HG03520 (cell line): ENCODE data around the gene THAP9.

Source experiments
- ATAC-seq: cut with Tn5 transposase; IDR thresholded peaks from one replicate; pipeline ENCODE4 v1.9.1; 2021; ENCODE audit warnings: mild to moderate bottlenecking, moderate library complexity; ENCODE audit not compliant: unreplicated experiment

Gene THAP9

GRCh38 chr4:82954212-82954611 is 53.7 kb downstream of the THAP9 start:
- no peak for ATAC-seq

GRCh38 chr4:82957045-82957444 is 56.5 kb downstream of the THAP9 start:
- no peak for ATAC-seq

- ATAC-seq = no peak
These were observed 65.2 kb downstream of the THAP9 start for GRCh38 chr4:82965763-82966162.

GRCh38 chr4:82968972-82969371 is 68.4 kb downstream of the THAP9 start:
- no peak for ATAC-seq

GRCh38 chr4:82969414-82969813 is 68.9 kb downstream of the THAP9 start:
- ATAC-seq = no peak
